A673 (cell line): ENCODE results near the gene CELA2B. TPM values are rescaled to one million over a fixed set of nuclear protein-coding genes. Genes with fewer than 3 reads are reported as not detected.
"Not testable (repeated sequence)": the region's sequence is repeated elsewhere in the genome, so short reads cannot be mapped to it uniquely, and the experiment has no call there.

ENCODE experiments used
- BruUV-seq: library from RNA; stranded (reverse); fragments of 400-500 nt; replicated peaks from 2 replicates; lab custom pipeline; 2021; lab: Mats Ljungman, UMichigan
- CTCF ChIA-PET: fragments of 300-600 bp; sonication (Branson Sonifier 250); formaldehyde crosslinking; loops from one replicate; lab custom pipeline; 2022; ENCODE audit warnings: antibody characterized with exemption; lab: Charles Lee
- POLR2A ChIA-PET: fragments of 300-600 bp; sonication (Branson Sonifier 250); formaldehyde crosslinking; loops from one replicate; lab custom pipeline; 2022; ENCODE audit warnings: antibody characterized with exemption; ENCODE audit not compliant: low non-redundant PET; lab: Charles Lee
- DNase-seq: peaks from one replicate; pipeline ENCODE4 v3.0.0-alpha.2; 2015; ENCODE audit warnings: low spot score
- H3K27ac ChIP-seq: fragments of 200-600 bp; sonication (generic); 2 replicates; pipeline ENCODE4 v1.5.1; 2016; ENCODE audit warnings: mixed run types, low read depth, mild to moderate bottlenecking, mixed read lengths, antibody characterized with exemption, low read length; ENCODE audit not compliant: poor library complexity, severe bottlenecking
- H3K27me3 ChIP-seq: fragments of 200-600 bp; sonication (generic); replicated peaks from 2 replicates; pipeline ENCODE4 v1.6.1; 2017; ENCODE audit warnings: mixed run types, low read depth, mild to moderate bottlenecking, mixed read lengths, antibody characterized with exemption, low read length; ENCODE audit not compliant: insufficient read depth, poor library complexity
- H3K36me3 ChIP-seq: fragments of 200-600 bp; sonication (generic); 2 replicates; pipeline ENCODE4 v1.6.1; 2016; ENCODE audit warnings: mixed run types, mild to moderate bottlenecking, mixed read lengths, antibody characterized with exemption, low read length; ENCODE audit not compliant: insufficient read depth, poor library complexity, severe bottlenecking
- H3K4me1 ChIP-seq: fragments of 200-600 bp; sonication (generic); 2 replicates; pipeline ENCODE4 v1.6.1; 2017; ENCODE audit warnings: mixed run types, mild to moderate bottlenecking, mixed read lengths, antibody characterized with exemption, low read length; ENCODE audit not compliant: insufficient read depth, poor library complexity, severe bottlenecking
- H3K4me3 ChIP-seq: fragments of 200-600 bp; sonication (generic); 2 replicates; pipeline ENCODE4 v1.5.1; 2016; ENCODE audit warnings: low read depth, mixed run types, mild to moderate bottlenecking, mixed read lengths, low read length; ENCODE audit not compliant: poor library complexity, severe bottlenecking
- H3K9me3 ChIP-seq: fragments of 200-600 bp; sonication (generic); 2 replicates; pipeline ENCODE4 v1.6.1; 2016; ENCODE audit warnings: mixed run types, low read depth, mild to moderate bottlenecking, mixed read lengths, antibody characterized with exemption, low read length; ENCODE audit not compliant: poor library complexity, severe bottlenecking
- EZH2 ChIP-seq: fragments of 200-600 bp; sonication (generic); IDR thresholded peaks from 2 replicates; pipeline ENCODE4 v1.6.1; 2017; ENCODE audit warnings: borderline replicate concordance, low read depth, mild to moderate bottlenecking, mixed read lengths, antibody characterized with exemption, low read length; ENCODE audit not compliant: poor library complexity, severe bottlenecking
- intact Hi-C: fragments of 100-400 bp; cut with micrococcal nuclease; formaldehyde crosslinking; loops from one replicate; pipeline ENCODE4 v1.10.0; 2022; ENCODE audit not compliant: unreplicated experiment
- total RNA-seq: library from RNA; stranded (reverse); gene quantifications from 2 replicates; pipeline ENCODE4 v1.2.3, GENCODE V29; 2021
- TF ChIP-seq, protein P1 (sequence below): fragments of 300-800, 200-600 bp; sonication (generic); conservative IDR thresholded peaks from 2 replicates; pipeline ENCODE4 v1.5.1; 2017; ENCODE audit warnings: low read depth, mild to moderate bottlenecking, antibody characterized with exemption, low read length, moderate library complexity, mixed read lengths

Gene CELA2B
- total RNA-seq, 1 experiment from 2014 or later: not detected

DNA sequence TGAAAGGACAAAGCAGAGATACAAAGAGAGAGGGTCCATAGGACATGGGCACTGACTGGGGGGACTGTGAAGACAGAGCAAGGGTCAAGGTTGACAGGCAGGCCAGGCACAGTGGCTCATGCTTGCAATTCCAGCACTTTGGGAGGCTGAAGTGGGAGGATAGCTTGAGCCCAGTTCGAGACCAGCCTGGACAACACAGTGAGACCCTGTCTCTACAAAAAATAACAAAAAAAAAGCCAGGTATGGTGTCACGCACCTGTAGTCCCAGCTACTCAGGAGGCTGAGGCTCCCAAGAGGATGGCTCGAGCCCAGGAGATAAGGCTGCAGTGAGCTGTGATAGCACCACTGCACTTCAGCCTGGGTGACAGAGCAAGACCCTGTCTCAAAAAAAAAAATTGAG, 43.7 kb downstream of the CELA2B start:
- no TSS peak for BruUV-seq
- no peaks in the 10 kb centered on the region for H3K27me3 ChIP-seq
- TF ChIP-seq, protein P1, sequence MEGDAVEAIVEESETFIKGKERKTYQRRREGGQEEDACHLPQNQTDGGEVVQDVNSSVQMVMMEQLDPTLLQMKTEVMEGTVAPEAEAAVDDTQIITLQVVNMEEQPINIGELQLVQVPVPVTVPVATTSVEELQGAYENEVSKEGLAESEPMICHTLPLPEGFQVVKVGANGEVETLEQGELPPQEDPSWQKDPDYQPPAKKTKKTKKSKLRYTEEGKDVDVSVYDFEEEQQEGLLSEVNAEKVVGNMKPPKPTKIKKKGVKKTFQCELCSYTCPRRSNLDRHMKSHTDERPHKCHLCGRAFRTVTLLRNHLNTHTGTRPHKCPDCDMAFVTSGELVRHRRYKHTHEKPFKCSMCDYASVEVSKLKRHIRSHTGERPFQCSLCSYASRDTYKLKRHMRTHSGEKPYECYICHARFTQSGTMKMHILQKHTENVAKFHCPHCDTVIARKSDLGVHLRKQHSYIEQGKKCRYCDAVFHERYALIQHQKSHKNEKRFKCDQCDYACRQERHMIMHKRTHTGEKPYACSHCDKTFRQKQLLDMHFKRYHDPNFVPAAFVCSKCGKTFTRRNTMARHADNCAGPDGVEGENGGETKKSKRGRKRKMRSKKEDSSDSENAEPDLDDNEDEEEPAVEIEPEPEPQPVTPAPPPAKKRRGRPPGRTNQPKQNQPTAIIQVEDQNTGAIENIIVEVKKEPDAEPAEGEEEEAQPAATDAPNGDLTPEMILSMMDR: no peak
- TF ChIP-seq EZH2: no peak
- H3K4me1 ChIP-seq: no peaks in the 10 kb centered on the region
- CTCF ChIA-PET: no interaction called here
- H3K27ac ChIP-seq: no peak overlapping the region
- H3K4me3 ChIP-seq: no peak overlapping the region
- DNase-seq: no peak
- intact Hi-C loops: no loop called here
- POLR2A ChIA-PET: no interaction called here
- H3K36me3 ChIP-seq: no peaks in the 10 kb centered on the region
- H3K9me3 ChIP-seq: no peaks in the 10 kb centered on the region

DNA sequence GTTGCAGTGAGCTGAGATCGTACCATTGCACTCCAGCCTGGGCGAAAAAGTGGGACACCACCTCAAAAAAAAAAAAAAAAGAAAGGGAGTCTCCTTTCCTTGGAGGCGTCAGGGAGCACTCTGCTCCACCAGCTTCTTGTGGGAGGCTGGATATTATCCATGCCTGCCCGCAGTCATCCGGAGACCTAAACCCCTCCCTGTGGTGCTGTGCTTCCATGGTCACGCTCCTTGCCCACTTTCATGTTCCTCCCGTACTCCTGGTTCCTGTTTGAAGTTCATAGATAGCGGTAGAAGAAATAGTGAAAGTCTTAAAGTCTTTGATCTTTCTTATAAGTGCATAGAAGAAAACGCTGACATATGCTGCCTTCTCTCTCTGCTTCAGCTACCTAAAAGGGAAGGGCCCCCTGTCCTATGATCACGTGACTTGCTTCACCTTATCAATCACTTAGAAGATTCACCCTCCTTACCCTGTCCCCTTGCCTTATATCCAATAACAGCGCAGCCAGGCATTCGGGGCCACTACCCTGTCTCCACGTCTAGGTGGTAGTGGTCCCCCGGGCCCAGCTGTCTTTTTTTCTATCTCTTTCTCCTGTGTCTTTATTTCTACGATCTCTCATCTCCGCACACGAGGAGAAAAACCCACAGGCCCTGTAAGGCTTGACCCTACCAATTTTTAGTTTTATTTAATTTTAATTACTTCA, 45.5 kb downstream of the CELA2B start:
- H3K4me1 ChIP-seq, H3K27me3 ChIP-seq, H3K27ac ChIP-seq, CTCF ChIA-PET, H3K4me3 ChIP-seq, BruUV-seq, H3K9me3 ChIP-seq, DNase-seq, intact Hi-C loops, POLR2A ChIA-PET, H3K36me3 ChIP-seq: not testable (repeated sequence)

DNA sequence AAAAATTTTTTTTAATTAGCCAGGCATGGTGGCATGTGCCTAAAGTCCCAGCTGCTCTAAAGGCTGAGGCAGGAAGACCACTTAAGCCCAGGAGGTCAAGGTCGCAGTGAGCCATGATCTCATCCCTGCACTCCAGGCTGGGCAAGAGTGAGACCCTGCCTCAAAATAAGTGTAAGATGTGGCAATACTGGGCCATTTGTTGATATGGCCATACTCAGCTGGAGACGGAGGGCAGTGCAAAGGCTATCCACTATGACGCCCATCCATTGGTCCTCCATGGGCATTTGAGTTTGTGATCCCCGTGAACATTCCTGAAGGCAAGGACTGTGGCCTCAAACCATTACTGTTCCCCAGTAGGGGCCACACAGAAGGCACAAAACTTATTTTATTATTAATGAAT, 46.6 kb downstream of the CELA2B start:
- Histone ChIP-seq H3K27ac (no peak overlapping the region), H3K36me3 (no peaks in the 10 kb centered on the region), H3K9me3 (no peaks in the 10 kb centered on the region), H3K4me1 (peaks cover 11% of the 10 kb centered on the region), H3K4me3 (no peak overlapping the region), H3K27me3 (no peaks in the 10 kb centered on the region)
- no peak for DNase-seq
- ChIA-PET CTCF (no interaction called here), POLR2A (no interaction called here)
- BruUV-seq: no TSS peak
- intact Hi-C loops: no loop called here
- TF ChIP-seq, protein P1: no peak
- TF ChIP-seq EZH2: no peak
